Small intestine (tissue), 7 donors: Measurements from ENCODE around the gene FEM1A. TPM values are rescaled to one million over a fixed set of nuclear protein-coding genes. Genes with fewer than 3 reads are reported as not detected.
"Not testable (repeated sequence)": the region's sequence is repeated elsewhere in the genome, so short reads cannot be mapped to it uniquely, and the experiment has no call there.

ENCODE experiments used
- DNase-seq, 2 donors: peaks; one replicate each; pipeline versions ENCODE4 v3.0.0 to v3.0.0-alpha.2; 2013
- FAIRE-seq: peaks from 2 replicates; lab custom pipeline; 2012; peaks lifted over from hg19 to GRCh38; lab: Jason Lieb, UNC
- H3K27ac ChIP-seq, 3 donors: one replicate each; pipeline ENCODE4 v1.5.1; 2013; ENCODE audit warnings: low read length in 2 of 3, mild to moderate bottlenecking in 2 of 3, control low read depth in 1 of 3, inconsistent platforms in 1 of 3, low read depth in 1 of 3, moderate library complexity in 1 of 3
- H3K27me3 ChIP-seq, 3 donors: one replicate each; pipeline ENCODE4 v1.6.1; 2013; ENCODE audit warnings: low read length in 3 of 3, inconsistent platforms in 1 of 3; ENCODE audit not compliant: control insufficient read depth in 3 of 3, insufficient read depth in 3 of 3
- H3K36me3 ChIP-seq, 3 donors: one replicate each; pipeline ENCODE4 v1.6.1; 2013; ENCODE audit warnings: low read length in 3 of 3, inconsistent platforms in 1 of 3, low read depth in 1 of 3, mild to moderate bottlenecking in 1 of 3, moderate library complexity in 1 of 3; ENCODE audit not compliant: control insufficient read depth in 3 of 3, insufficient read depth in 2 of 3
- H3K4me1 ChIP-seq, 3 donors: one replicate each; pipeline ENCODE4 v1.6.1; 2013; ENCODE audit warnings: low read length in 2 of 3, inconsistent platforms in 1 of 3, low read depth in 1 of 3, mild to moderate bottlenecking in 1 of 3, moderate library complexity in 1 of 3; ENCODE audit not compliant: control insufficient read depth in 3 of 3, insufficient read depth in 2 of 3
- H3K4me3 ChIP-seq, 3 donors: one replicate each; pipeline ENCODE4 v1.5.1; 2013; ENCODE audit warnings: low read length in 3 of 3, control low read depth in 1 of 3, inconsistent platforms in 1 of 3, low read depth in 1 of 3, mild to moderate bottlenecking in 1 of 3, moderate library complexity in 1 of 3
- H3K9me3 ChIP-seq, 2 donors: one replicate each; pipeline ENCODE4 v1.6.1; 2013; ENCODE audit warnings: low read depth in 1 of 2, low read length in 1 of 2; ENCODE audit not compliant: control insufficient read depth in 2 of 2, insufficient read depth in 1 of 2
- WGBS, 3 donors: extraction: QIAGEN DNeasy Blood & Tissue Kit; methylation state at CpG; one replicate each; pipeline ENCODE4 v1.1.7; 2013; 5-methylcytosine and 5-hydroxymethylcytosine counted together
- polyA plus RNA-seq, 4 donors: library from polyadenylated mRNA; stranded (reverse) in 3 of 4; unstranded in 1 of 4; fragments of 200-250 nt in 3 of 4; fragments of 120-200 nt in 1 of 4; gene quantifications; one replicate each; pipeline versions ENCODE4 v1.2.1 to v1.2.3, GENCODE V29; 2013
- donor health status: healthy with polysubstance abuse.
- donor health status: control.
- donor health status: control.
- donor health status: Bipolar disorder and iron deficiency.
- donor health status: healthy.

Gene FEM1A
- polyA plus RNA-seq, 4 donors, result 1.6 to 6.0 (median 3.2) TPM

- 77 to 82% (median 81%) methylated on average over 5 of the region's 5 CpGs for WGBS, 3 donors
Observed at GRCh38 chr19:4778124-4778523, 13.4 kb upstream of the FEM1A start.

GRCh38 chr19:4780860-4781259, 10.7 kb upstream of the FEM1A start:
- H3K36me3 ChIP-seq, result no peaks in the 10 kb centered on the region
- FAIRE-seq, result no peak
- no peak for DNase-seq
- H3K4me3 ChIP-seq, result no peak overlapping the region
- H3K27me3 ChIP-seq, result peaks cover 0 to 12% (median 0%) of the 10 kb centered on the region in 3 donors
- no peak overlapping the region for H3K27ac ChIP-seq
- no peaks in the 10 kb centered on the region for H3K4me1 ChIP-seq
- WGBS, 3 donors, result 72 to 79% (median 75%) methylated on average over 6 of the region's 6 CpGs
- H3K9me3 ChIP-seq, result peaks cover 2 to 5% of the 10 kb centered on the region in 2 donors

More at GRCh38 chr19:4778124-4778523, 13.4 kb upstream of the FEM1A start:
- H3K27ac ChIP-seq, H3K36me3 ChIP-seq, H3K27me3 ChIP-seq, H3K4me1 ChIP-seq, FAIRE-seq, DNase-seq, H3K9me3 ChIP-seq, H3K4me3 ChIP-seq: not testable (repeated sequence)

GRCh38 chr19:4781801-4782200, 9.7 kb upstream of the FEM1A start:
- FAIRE-seq, result no peak
- no peak overlapping the region for H3K27ac ChIP-seq
- no peaks in the 10 kb centered on the region for H3K4me1 ChIP-seq
- WGBS, 3 donors, result 33 to 67% (median 56%) methylated on average over 3 of the region's 3 CpGs
- peaks cover 0 to 14% (median 0%) of the 10 kb centered on the region in 3 donors for H3K27me3 ChIP-seq
- no peak for DNase-seq
- H3K9me3 ChIP-seq, result peaks cover 2 to 4% of the 10 kb centered on the region in 2 donors
- no peaks in the 10 kb centered on the region for H3K36me3 ChIP-seq
- H3K4me3 ChIP-seq, result no peak overlapping the region

GRCh38 chr19:4786412-4787016, 5.0 kb upstream of the FEM1A start:
- not testable (repeated sequence) for FAIRE-seq, DNase-seq, H3K4me3 ChIP-seq, H3K4me1 ChIP-seq, H3K27ac ChIP-seq, H3K36me3 ChIP-seq, H3K9me3 ChIP-seq
- peaks cover 0 to 14% (median 0%) of the 10 kb centered on the region in 3 donors for H3K27me3 ChIP-seq
- WGBS, 3 donors, result 53 to 68% (median 54%) methylated on average over 5 to 6 of the region's 6 CpGs

GRCh38 chr19:4792019-4792865, 708 bp downstream of the FEM1A start:
- Histone ChIP-seq H3K27ac (peak overlapping the region; percentile 75 to 97 (median 82)), H3K36me3 (peaks cover 0 to 36% (median 6%) of the 10 kb centered on the region in 3 donors), H3K4me3 (peak overlapping the region; percentile 54 to 85 (median 85))
- not testable (repeated sequence) for H3K4me1 ChIP-seq, H3K27me3 ChIP-seq, FAIRE-seq, H3K9me3 ChIP-seq
- 7 to 8% (median 8%) methylated on average over 44 to 75 of the region's 75 CpGs for WGBS, 3 donors
- DNase-seq, result peak in 1 of 2 donors; percentile 67

GRCh38 chr19:4792866-4793195, 1.3 kb downstream of the FEM1A start:
- not testable (repeated sequence) for H3K4me1 ChIP-seq, H3K27me3 ChIP-seq, DNase-seq, H3K9me3 ChIP-seq, H3K27ac ChIP-seq, FAIRE-seq
- WGBS, 3 donors, result 79 to 85% (median 82%) methylated on average over 23 to 24 of the region's 24 CpGs
- peak overlapping the region in 2 of 3 donors; percentile 54 to 85 for H3K4me3 ChIP-seq
- H3K36me3 ChIP-seq, result peaks cover 0 to 41% (median 6%) of the 10 kb centered on the region in 3 donors

- H3K27ac ChIP-seq, DNase-seq, H3K9me3 ChIP-seq, H3K4me3 ChIP-seq, FAIRE-seq, H3K27me3 ChIP-seq, H3K4me1 ChIP-seq: not testable (repeated sequence)
- peaks cover 0 to 44% (median 6%) of the 10 kb centered on the region in 3 donors for H3K36me3 ChIP-seq
- WGBS, 3 donors, result 75 to 89% (median 82%) methylated on average over 15 to 19 of the region's 19 CpGs
Observed at GRCh38 chr19:4793278-4793677, 1.7 kb downstream of the FEM1A start.

GRCh38 chr19:4794971-4795370, 3.4 kb downstream of the FEM1A start:
- no peak overlapping the region for H3K27ac ChIP-seq
- DNase-seq (no peak), FAIRE-seq (no peak)
- H3K4me3 ChIP-seq, result no peak overlapping the region
- H3K36me3 ChIP-seq, result peaks cover 0 to 51% (median 6%) of the 10 kb centered on the region in 3 donors
- no peaks in the 10 kb centered on the region for H3K9me3 ChIP-seq
- H3K27me3 ChIP-seq, result no peaks in the 10 kb centered on the region
- H3K4me1 ChIP-seq, result peaks cover 0 to 6% (median 3%) of the 10 kb centered on the region in 3 donors
- WGBS, 3 donors, result 72 to 83% (median 73%) methylated on average over 11 of the region's 11 CpGs
